Bronchial epithelial cell (primary cell): ENCODE results near the gene KHDC4. TPM values are rescaled to one million over a fixed set of nuclear protein-coding genes. Genes with fewer than 3 reads are reported as not detected.

Source experiments
- DNase-seq: peaks from one replicate; pipeline ENCODE4 v3.0.0-alpha.2; 2010; ENCODE audit warnings: low read depth
- FAIRE-seq: peaks from 2 replicates; lab custom pipeline; 2011; peaks lifted over from hg19 to GRCh38; lab: Jason Lieb, UNC
- H3K27me3 ChIP-seq: 2 replicates; pipeline ENCODE4 v1.5.1; 2011; ENCODE audit warnings: low read length; ENCODE audit not compliant: control insufficient read depth, insufficient read depth
- H3K36me3 ChIP-seq: 2 replicates; pipeline ENCODE4 v1.5.1; 2011; ENCODE audit warnings: low read length; ENCODE audit not compliant: control insufficient read depth, insufficient read depth
- H3K4me3 ChIP-seq: 2 replicates; pipeline ENCODE4 v1.5.1; 2011; ENCODE audit warnings: mild to moderate bottlenecking, low read depth, low read length, control low read depth
- total RNA-seq: library from RNA; depleted of rRNA; stranded (reverse); fragments of >200 nt; gene quantifications from 2 replicates; pipeline ENCODE4 v1.2.1, GENCODE V29; 2014
- TF ChIP-seq, protein P1 (sequence below): IDR thresholded peaks from 2 replicates; pipeline ENCODE4 v1.5.1; 2011; ENCODE audit warnings: mild to moderate bottlenecking, moderate library complexity, low read length, control low read depth, inconsistent platforms; ENCODE audit not compliant: insufficient read depth, severe bottlenecking

KHDC4 gene
- total RNA-seq, 1 donor from 2014 or later = 20.3 TPM

DNA sequence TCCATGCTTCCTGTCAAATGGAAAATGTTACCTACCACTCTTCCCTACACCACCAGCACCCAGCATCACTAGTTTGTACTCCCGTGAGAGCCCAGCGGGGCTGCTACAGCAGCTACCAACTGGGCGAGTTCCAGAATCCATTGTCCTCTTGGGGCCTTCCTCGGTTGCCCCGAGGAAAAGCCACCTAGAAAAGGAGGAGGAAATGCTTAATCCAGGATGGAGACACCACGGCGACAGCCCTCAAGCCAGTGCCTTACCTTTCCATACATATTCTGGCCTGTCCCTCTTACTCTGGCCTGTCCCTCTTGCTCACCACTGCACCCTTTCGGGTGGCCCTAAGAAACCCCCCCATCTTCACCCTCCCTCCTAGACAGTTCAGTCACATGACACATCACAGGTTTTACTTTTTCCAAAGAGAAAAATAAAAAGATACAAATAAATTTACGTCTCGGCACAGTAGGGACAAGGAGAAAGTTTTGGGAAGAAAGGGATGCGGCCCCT is 23.5 kb downstream of the KHDC4 start:
- H3K36me3 ChIP-seq = peaks cover 13% of the 10 kb centered on the region
- TF ChIP-seq, protein P1, sequence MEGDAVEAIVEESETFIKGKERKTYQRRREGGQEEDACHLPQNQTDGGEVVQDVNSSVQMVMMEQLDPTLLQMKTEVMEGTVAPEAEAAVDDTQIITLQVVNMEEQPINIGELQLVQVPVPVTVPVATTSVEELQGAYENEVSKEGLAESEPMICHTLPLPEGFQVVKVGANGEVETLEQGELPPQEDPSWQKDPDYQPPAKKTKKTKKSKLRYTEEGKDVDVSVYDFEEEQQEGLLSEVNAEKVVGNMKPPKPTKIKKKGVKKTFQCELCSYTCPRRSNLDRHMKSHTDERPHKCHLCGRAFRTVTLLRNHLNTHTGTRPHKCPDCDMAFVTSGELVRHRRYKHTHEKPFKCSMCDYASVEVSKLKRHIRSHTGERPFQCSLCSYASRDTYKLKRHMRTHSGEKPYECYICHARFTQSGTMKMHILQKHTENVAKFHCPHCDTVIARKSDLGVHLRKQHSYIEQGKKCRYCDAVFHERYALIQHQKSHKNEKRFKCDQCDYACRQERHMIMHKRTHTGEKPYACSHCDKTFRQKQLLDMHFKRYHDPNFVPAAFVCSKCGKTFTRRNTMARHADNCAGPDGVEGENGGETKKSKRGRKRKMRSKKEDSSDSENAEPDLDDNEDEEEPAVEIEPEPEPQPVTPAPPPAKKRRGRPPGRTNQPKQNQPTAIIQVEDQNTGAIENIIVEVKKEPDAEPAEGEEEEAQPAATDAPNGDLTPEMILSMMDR = no peak
- peak overlapping the region; percentile 69 for H3K4me3 ChIP-seq
- FAIRE-seq = no peak
- peak; percentile 27 for DNase-seq
- no peaks in the 10 kb centered on the region for H3K27me3 ChIP-seq

- FAIRE-seq (no peak), DNase-seq (peak; percentile 88)
These were observed 24.3 kb downstream of the KHDC4 start for GRCh38 chr1:155909894-155910293.

GRCh38 chr1:155904261-155904660 is 30.0 kb downstream of the KHDC4 start:
- TF ChIP-seq, protein P1 = no peak
- H3K4me3 ChIP-seq = no peak overlapping the region
- H3K27me3 ChIP-seq = no peaks in the 10 kb centered on the region
- FAIRE-seq (no peak), DNase-seq (no peak)
- H3K36me3 ChIP-seq = peaks cover 33% of the 10 kb centered on the region

More at GRCh38 chr1:155909894-155910293, 24.3 kb downstream of the KHDC4 start:
- Histone ChIP-seq H3K4me3 (peak overlapping the region; percentile 69), H3K27me3 (no peaks in the 10 kb centered on the region), H3K36me3 (peaks cover 16% of the 10 kb centered on the region)
- TF ChIP-seq, protein P1 = no peak

DNA sequence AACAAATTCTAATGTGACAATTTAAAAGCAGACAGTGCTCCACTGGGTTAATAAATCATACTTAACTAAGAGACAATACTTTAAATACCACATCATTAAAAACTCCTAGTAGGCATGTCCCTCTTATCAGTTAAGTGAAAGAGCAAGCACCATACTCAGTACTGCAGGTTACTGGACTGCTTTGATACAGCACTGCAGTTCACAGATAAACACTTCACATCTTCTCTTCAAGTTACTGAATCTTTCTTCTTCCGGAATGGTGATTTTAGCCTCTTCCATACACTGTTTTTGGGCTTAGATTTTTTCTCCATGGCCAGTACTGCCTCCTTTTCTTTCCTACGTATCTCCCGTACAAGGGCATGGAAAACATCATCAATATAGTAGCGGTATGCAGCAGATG is 34.1 kb downstream of the KHDC4 start:
- TF ChIP-seq, protein P1 = no peak
- DNase-seq (no peak), FAIRE-seq (no peak)
- Histone ChIP-seq H3K36me3 (peaks cover 24% of the 10 kb centered on the region), H3K27me3 (no peaks in the 10 kb centered on the region), H3K4me3 (no peak overlapping the region)

DNA sequence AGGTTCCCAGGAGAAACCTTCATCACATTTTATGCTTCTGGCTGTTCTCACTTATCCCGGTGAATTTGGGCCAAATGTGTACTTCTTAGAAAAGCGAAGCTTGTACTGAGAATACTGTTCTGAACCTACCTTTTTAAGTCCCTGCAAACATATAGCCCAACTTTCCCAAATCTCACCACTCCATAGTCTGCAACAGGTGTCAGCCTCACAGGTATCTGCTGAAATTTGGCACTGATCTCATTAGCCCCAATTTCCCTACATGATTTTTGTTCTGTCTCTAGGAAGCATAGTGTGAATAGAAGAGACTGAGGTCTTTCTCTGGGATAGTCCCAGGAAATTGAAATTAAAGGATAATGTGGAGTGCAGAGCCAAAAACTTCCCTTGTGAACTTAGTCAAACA is 34.5 kb downstream of the KHDC4 start:
- DNase-seq (no peak), FAIRE-seq (no peak)
- Histone ChIP-seq H3K27me3 (no peaks in the 10 kb centered on the region), H3K36me3 (peaks cover 21% of the 10 kb centered on the region), H3K4me3 (no peak overlapping the region)
- TF ChIP-seq, protein P1 = no peak

DNA sequence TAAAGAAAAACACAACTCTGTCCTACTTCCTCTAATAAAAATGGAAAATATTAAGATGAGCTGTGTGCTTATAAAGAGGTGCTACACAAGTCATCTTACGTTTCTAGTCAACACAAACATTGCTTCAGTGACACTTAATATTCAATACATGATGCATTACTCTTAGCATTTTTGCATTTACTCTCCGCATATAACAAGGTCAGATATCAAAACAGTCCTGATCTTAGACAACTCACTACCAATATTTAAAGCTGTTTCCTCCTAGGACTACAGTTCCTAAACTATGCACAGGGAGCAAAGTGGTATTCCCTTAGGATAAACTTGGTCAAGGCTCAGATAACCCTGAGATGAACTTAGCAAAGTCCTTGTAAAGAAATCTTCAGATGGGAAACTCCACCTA is 35.3 kb downstream of the KHDC4 start:
- Histone ChIP-seq H3K4me3 (no peak overlapping the region), H3K27me3 (no peaks in the 10 kb centered on the region), H3K36me3 (peaks cover 15% of the 10 kb centered on the region)
- TF ChIP-seq, protein P1 = no peak
- DNase-seq = no peak
- FAIRE-seq = no peak
